HCT116 (cell line): ENCODE results near the gene SERPINI2. TPM values are rescaled to one million over a fixed set of nuclear protein-coding genes. Genes with fewer than 3 reads are reported as not detected.

Source experiments
- ATAC-seq: fragments of 200-7000 bp; cut with Tn5 transposase; 2 replicates; pipeline ENCODE4 v1.9.1; 2020; ENCODE audit warnings: mild to moderate bottlenecking, moderate library complexity
- BruUV-seq: library from RNA; stranded (reverse); fragments of 400-500 nt; replicated peaks from 2 replicates; lab custom pipeline; 2021; lab: Mats Ljungman, UMichigan
- CTCF ChIA-PET: fragments of 300-600 bp; sonication (Branson Sonifier 250); formaldehyde crosslinking; loops from one replicate; lab custom pipeline; 2021; ENCODE audit warnings: antibody characterized with exemption; lab: Charles Lee
- POLR2A ChIA-PET: fragments of 300-600, 350-600 bp; sonication (Branson Sonifier 250); formaldehyde crosslinking; loops from one replicate; lab custom pipeline; 2021; ENCODE audit warnings: antibody characterized with exemption; lab: Charles Lee
- RAD21 ChIA-PET, 2 experiments: fragments of 300-600 bp; sonication (Branson Sonifier 250); formaldehyde crosslinking; loops; one replicate each; lab custom pipeline; 2023; ENCODE audit warnings: low total read pairs in 2 of 2; ENCODE audit not compliant: uncharacterized antibody in 2 of 2, unreplicated experiment in 2 of 2, low non-redundant PET in 1 of 2; lab: Charles Lee
- DNase-seq: peaks from one replicate; pipeline ENCODE4 v3.0.0-alpha.2; 2010; ENCODE audit warnings: low read depth, low spot score
- H2AFZ ChIP-seq: fragments of 200-600 bp; shearing (Covaris generic), sonication (generic); 2 replicates; pipeline ENCODE4 v1.6.1; 2017; ENCODE audit warnings: low read depth, mixed run types, mixed read lengths, antibody characterized with exemption, low read length; ENCODE audit not compliant: poor library complexity, severe bottlenecking
- H3K27ac ChIP-seq: 2 replicates; pipeline ENCODE4 v1.5.1; 2012; ENCODE audit warnings: low read depth, low read length
- H3K27me3 ChIP-seq: fragments of 200-600 bp; sonication (generic); 2 replicates; pipeline ENCODE4 v1.6.1; 2016; ENCODE audit warnings: mixed run types, low read length, mixed read lengths; ENCODE audit not compliant: insufficient read depth
- H3K36me3 ChIP-seq, 2 experiments: fragments of 200-500 bp in 1 of 2; fragments of 200-600 bp in 1 of 2; sonication (Bioruptor generic) in 1 of 2; sonication (generic) in 1 of 2; 2 replicates each; pipeline versions ENCODE4 v1.5.1 to v1.6.1; 2014 to 2016; ENCODE audit warnings: low read length in 2 of 2, inconsistent platforms in 1 of 2, mixed read lengths in 1 of 2, mixed run types in 1 of 2; ENCODE audit not compliant: insufficient read depth in 2 of 2, control insufficient read depth in 1 of 2
- H3K4me1 ChIP-seq, 2 experiments: fragments of 200-600 bp in 1 of 2; sonication (generic) in 1 of 2; 2 replicates each; pipeline versions ENCODE4 v1.5.1 to v1.6.1; 2012 to 2017; ENCODE audit warnings: low read length in 2 of 2, inconsistent platforms in 1 of 2, mild to moderate bottlenecking in 1 of 2, mixed read lengths in 1 of 2, mixed run types in 1 of 2, moderate library complexity in 1 of 2; ENCODE audit not compliant: insufficient read depth in 2 of 2, control insufficient read depth in 1 of 2
- H3K4me2 ChIP-seq: fragments of 200-600 bp; sonication (generic); 2 replicates; pipeline ENCODE4 v1.6.1; 2017; ENCODE audit warnings: mixed run types, low read length, mixed read lengths
- H3K4me3 ChIP-seq, 2 experiments: fragments of 200-600 bp in 1 of 2; sonication (generic) in 1 of 2; replicated peaks in 1 of 2; 2 replicates each; pipeline ENCODE4 v1.5.1; 2011 to 2016; ENCODE audit warnings: low read length in 2 of 2, control low read depth in 1 of 2, low read depth in 1 of 2, mild to moderate bottlenecking in 1 of 2, mixed read lengths in 1 of 2, mixed run types in 1 of 2
- H3K79me2 ChIP-seq: fragments of 200-600 bp; sonication (generic); 2 replicates; pipeline ENCODE4 v1.6.1; 2017; ENCODE audit warnings: mild to moderate bottlenecking, mixed run types, low read length, moderate library complexity, mixed read lengths; ENCODE audit not compliant: insufficient read depth
- H3K9ac ChIP-seq: fragments of 200-600 bp; sonication (generic); 2 replicates; pipeline ENCODE4 v1.6.1; 2016; ENCODE audit warnings: low read length, mixed read lengths
- H3K9me2 ChIP-seq: fragments of 200-600 bp; sonication (generic), shearing (Covaris generic); 2 replicates; pipeline ENCODE4 v1.6.1; 2017; ENCODE audit warnings: mixed run types, mild to moderate bottlenecking, moderate library complexity; ENCODE audit not compliant: insufficient read depth
- H3K9me3 ChIP-seq, 2 experiments: fragments of 200-500 bp in 1 of 2; fragments of 200-600 bp in 1 of 2; sonication (Bioruptor generic) in 1 of 2; sonication (generic) in 1 of 2; 2 replicates each; pipeline ENCODE4 v1.6.1; 2014 to 2017; ENCODE audit warnings: low read length in 2 of 2, mixed read lengths in 2 of 2, inconsistent platforms in 1 of 2, low read depth in 1 of 2, mild to moderate bottlenecking in 1 of 2, mixed run types in 1 of 2, moderate library complexity in 1 of 2; ENCODE audit not compliant: control insufficient read depth in 1 of 2, insufficient read depth in 1 of 2
- H4K20me1 ChIP-seq: fragments of 200-600 bp; sonication (generic), shearing (Covaris generic); 2 replicates; pipeline ENCODE4 v1.6.1; 2017; ENCODE audit warnings: mixed run types, mild to moderate bottlenecking, moderate library complexity; ENCODE audit not compliant: insufficient read depth
- CEBPB ChIP-seq: IDR thresholded peaks from 2 replicates; pipeline ENCODE4 v1.6.1; 2012; ENCODE audit warnings: low read depth
- ELF1 ChIP-seq: IDR thresholded peaks from 2 replicates; pipeline ENCODE4 v1.6.1; 2012; ENCODE audit warnings: low read depth, borderline replicate concordance
- EZH2 ChIP-seq: fragments of 200-600 bp; sonication (generic); IDR thresholded peaks from 2 replicates; pipeline ENCODE4 v1.6.1; 2017; ENCODE audit warnings: antibody characterized with exemption, mixed run types
- FOSL1 ChIP-seq: IDR thresholded peaks from 2 replicates; pipeline ENCODE4 v1.6.1; 2012; ENCODE audit warnings: low read depth
- POLR2A ChIP-seq: IDR thresholded peaks from 2 replicates; pipeline ENCODE4 v1.7.0; 2011; ENCODE audit warnings: borderline replicate concordance; ENCODE audit not compliant: insufficient read depth, insufficient read length; ENCODE audit errors: extremely low read depth
- POLR2AphosphoS5 ChIP-seq: IDR thresholded peaks from 2 replicates; pipeline ENCODE4 v1.6.1; 2011; ENCODE audit warnings: mild to moderate bottlenecking, low read depth, low read length, moderate library complexity
- RAD21 ChIP-seq: IDR thresholded peaks from 2 replicates; pipeline ENCODE4 v1.6.1; 2012; ENCODE audit warnings: low read depth, mild to moderate bottlenecking
- SIN3A ChIP-seq: IDR thresholded peaks from 2 replicates; pipeline ENCODE4 v1.6.1; 2012; ENCODE audit warnings: low read depth
- SP1 ChIP-seq: IDR thresholded peaks from 2 replicates; pipeline ENCODE4 v1.6.1; 2012; ENCODE audit warnings: low read depth
- SRF ChIP-seq: IDR thresholded peaks from 2 replicates; pipeline ENCODE4 v1.6.1; 2012; ENCODE audit warnings: low read depth
- TCF7L2 ChIP-seq: IDR thresholded peaks from 2 replicates; pipeline ENCODE4 v1.7.0; 2011; ENCODE audit warnings: borderline replicate concordance, inconsistent platforms; ENCODE audit not compliant: insufficient read depth, insufficient read length; ENCODE audit errors: extremely low read depth
- YY1 ChIP-seq: IDR thresholded peaks from 2 replicates; pipeline ENCODE4 v1.6.1; 2011; ENCODE audit warnings: low read length, low read depth, moderate library complexity, mild to moderate bottlenecking; ENCODE audit not compliant: insufficient replicate concordance; ENCODE audit errors: extremely low read depth
- ZFX ChIP-seq: fragments of 450-650 bp; IDR thresholded peaks from 2 replicates; pipeline ENCODE4 v1.6.1; 2017
- intact Hi-C: fragments of 100-400 bp; cut with micrococcal nuclease; formaldehyde crosslinking; loops from 2 replicates; pipeline ENCODE4 v1.10.0; 2022
- total RNA-seq: library from RNA; stranded (reverse); gene quantifications from one replicate; pipeline ENCODE4 v1.2.1, GENCODE V29; 2021; ENCODE audit not compliant: unreplicated experiment
- TF ChIP-seq, protein P1 (sequence below): IDR thresholded peaks from 2 replicates; pipeline ENCODE4 v1.6.1; 2012; ENCODE audit warnings: low read depth
- TF ChIP-seq, protein P2 (sequence below): IDR thresholded peaks from 2 replicates; pipeline ENCODE4 v1.6.1; 2012
- TF ChIP-seq, protein P3 (sequence below): IDR thresholded peaks from 2 replicates; pipeline ENCODE4 v1.6.1; 2011; ENCODE audit warnings: mild to moderate bottlenecking, low read length, moderate library complexity; ENCODE audit not compliant: insufficient replicate concordance; ENCODE audit errors: extremely low read depth

Gene SERPINI2
- total RNA-seq, 1 experiment from 2014 or later: 0.27 TPM

DNA sequence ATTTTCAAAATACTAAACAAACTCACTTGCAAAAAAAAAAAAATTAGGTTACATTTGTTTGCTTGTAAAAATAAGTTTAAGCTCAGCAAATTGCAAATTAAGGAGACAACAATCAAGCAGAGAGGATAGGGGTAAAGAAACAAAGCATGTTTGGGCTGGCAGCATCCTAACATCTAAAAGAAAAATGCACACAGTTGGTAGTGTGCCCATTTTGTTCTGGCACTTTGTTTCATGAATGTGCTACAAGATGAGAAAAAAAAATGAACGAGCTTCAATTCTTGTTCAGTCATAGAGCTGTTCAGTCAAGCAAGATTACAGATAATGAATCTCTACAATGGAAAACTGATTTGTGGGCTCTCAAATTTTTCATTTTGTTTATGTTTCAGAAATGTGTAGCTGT lies 76.0 kb downstream of the SERPINI2 start:
- no peaks in the 10 kb centered on the region; the same call in 1 of the 2 replicates for H3K9me2 ChIP-seq
- H3K4me2 ChIP-seq: no peak overlapping the region
- H3K9me3 ChIP-seq: no peaks in the 10 kb centered on the region
- H3K79me2 ChIP-seq: no peaks in the 10 kb centered on the region
- no peaks in the 10 kb centered on the region for H3K36me3 ChIP-seq
- H2AFZ ChIP-seq: no peak overlapping the region
- ATAC-seq: no peak
- no TSS peak for BruUV-seq
- POLR2A ChIA-PET: no interaction called here
- no peaks in the 10 kb centered on the region for H4K20me1 ChIP-seq
- no peak for DNase-seq
- RAD21 ChIA-PET: no interaction called here
- intact Hi-C loops: no loop called here
- no peak overlapping the region for H3K9ac ChIP-seq
- no peaks in the 10 kb centered on the region for H3K27me3 ChIP-seq
- CTCF ChIA-PET: interaction anchor here (1.2 kb wide), 1 partner anchor 18 kb away, joined by 4 read pairs; the partner anchor contains the start of gene ZBBX
- H3K4me1 ChIP-seq: no peaks in the 10 kb centered on the region
- no peak overlapping the region for H3K4me3 ChIP-seq
- TF ChIP-seq YY1 (no peak), POLR2AphosphoS5 (no peak)
- TF ChIP-seq, all 23 proteins: peak for 0
- no peak overlapping the region for H3K27ac ChIP-seq

DNA sequence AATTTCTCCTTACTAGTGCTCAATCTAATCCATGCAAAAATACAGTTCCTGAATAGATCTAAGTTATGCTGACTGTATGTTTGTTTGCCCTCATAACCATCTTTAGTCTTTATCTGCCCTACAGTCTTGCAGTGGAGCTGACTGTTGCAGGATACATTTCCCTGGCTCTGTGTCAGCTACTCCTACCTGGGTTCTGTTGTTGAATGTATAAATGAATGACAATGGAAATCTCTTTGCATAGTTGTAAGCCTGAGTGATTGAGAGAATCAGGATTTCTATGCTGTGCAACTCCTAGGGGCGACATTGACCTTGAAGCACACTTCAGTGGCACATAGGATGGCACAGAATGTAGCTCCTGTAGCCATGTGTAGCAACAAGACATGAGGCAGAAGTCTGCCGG lies 77.8 kb downstream of the SERPINI2 start:
- H4K20me1 ChIP-seq: no peaks in the 10 kb centered on the region
- no peak overlapping the region for H3K4me2 ChIP-seq
- H3K27ac ChIP-seq: no peak overlapping the region
- no peaks in the 10 kb centered on the region for H3K9me2 ChIP-seq
- H3K27me3 ChIP-seq: no peaks in the 10 kb centered on the region
- H3K79me2 ChIP-seq: no peaks in the 10 kb centered on the region
- no peaks in the 10 kb centered on the region for H3K36me3 ChIP-seq
- H3K4me3 ChIP-seq: no peak overlapping the region
- intact Hi-C loops: no loop called here
- ATAC-seq (no peak), DNase-seq (no peak)
- no peak overlapping the region for H3K9ac ChIP-seq
- CTCF ChIA-PET: interaction anchor here (1.0 kb wide), 1 partner anchor 486 kb away, joined by 3 read pairs; no protein-coding TSS in a partner anchor
- no peak overlapping the region for H2AFZ ChIP-seq
- POLR2A ChIA-PET: no interaction called here
- RAD21 ChIA-PET: no interaction called here
- BruUV-seq: no TSS peak
- no peaks in the 10 kb centered on the region for H3K9me3 ChIP-seq
- H3K4me1 ChIP-seq: no peaks in the 10 kb centered on the region
- no peak for TF ChIP-seq ELF1
- TF ChIP-seq POLR2A: no peak
- TF ChIP-seq, protein P1, sequence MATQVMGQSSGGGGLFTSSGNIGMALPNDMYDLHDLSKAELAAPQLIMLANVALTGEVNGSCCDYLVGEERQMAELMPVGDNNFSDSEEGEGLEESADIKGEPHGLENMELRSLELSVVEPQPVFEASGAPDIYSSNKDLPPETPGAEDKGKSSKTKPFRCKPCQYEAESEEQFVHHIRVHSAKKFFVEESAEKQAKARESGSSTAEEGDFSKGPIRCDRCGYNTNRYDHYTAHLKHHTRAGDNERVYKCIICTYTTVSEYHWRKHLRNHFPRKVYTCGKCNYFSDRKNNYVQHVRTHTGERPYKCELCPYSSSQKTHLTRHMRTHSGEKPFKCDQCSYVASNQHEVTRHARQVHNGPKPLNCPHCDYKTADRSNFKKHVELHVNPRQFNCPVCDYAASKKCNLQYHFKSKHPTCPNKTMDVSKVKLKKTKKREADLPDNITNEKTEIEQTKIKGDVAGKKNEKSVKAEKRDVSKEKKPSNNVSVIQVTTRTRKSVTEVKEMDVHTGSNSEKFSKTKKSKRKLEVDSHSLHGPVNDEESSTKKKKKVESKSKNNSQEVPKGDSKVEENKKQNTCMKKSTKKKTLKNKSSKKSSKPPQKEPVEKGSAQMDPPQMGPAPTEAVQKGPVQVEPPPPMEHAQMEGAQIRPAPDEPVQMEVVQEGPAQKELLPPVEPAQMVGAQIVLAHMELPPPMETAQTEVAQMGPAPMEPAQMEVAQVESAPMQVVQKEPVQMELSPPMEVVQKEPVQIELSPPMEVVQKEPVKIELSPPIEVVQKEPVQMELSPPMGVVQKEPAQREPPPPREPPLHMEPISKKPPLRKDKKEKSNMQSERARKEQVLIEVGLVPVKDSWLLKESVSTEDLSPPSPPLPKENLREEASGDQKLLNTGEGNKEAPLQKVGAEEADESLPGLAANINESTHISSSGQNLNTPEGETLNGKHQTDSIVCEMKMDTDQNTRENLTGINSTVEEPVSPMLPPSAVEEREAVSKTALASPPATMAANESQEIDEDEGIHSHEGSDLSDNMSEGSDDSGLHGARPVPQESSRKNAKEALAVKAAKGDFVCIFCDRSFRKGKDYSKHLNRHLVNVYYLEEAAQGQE: no peak
- TF ChIP-seq TCF7L2: no peak
- no peak for TF ChIP-seq FOSL1
- TF ChIP-seq SIN3A: no peak
- TF ChIP-seq, protein P2, sequence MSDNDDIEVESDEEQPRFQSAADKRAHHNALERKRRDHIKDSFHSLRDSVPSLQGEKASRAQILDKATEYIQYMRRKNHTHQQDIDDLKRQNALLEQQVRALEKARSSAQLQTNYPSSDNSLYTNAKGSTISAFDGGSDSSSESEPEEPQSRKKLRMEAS: no peak
- TF ChIP-seq YY1: no peak
- TF ChIP-seq RAD21: no peak
- no peak for TF ChIP-seq SRF
- TF ChIP-seq ZFX: no peak
- TF ChIP-seq, protein P3, sequence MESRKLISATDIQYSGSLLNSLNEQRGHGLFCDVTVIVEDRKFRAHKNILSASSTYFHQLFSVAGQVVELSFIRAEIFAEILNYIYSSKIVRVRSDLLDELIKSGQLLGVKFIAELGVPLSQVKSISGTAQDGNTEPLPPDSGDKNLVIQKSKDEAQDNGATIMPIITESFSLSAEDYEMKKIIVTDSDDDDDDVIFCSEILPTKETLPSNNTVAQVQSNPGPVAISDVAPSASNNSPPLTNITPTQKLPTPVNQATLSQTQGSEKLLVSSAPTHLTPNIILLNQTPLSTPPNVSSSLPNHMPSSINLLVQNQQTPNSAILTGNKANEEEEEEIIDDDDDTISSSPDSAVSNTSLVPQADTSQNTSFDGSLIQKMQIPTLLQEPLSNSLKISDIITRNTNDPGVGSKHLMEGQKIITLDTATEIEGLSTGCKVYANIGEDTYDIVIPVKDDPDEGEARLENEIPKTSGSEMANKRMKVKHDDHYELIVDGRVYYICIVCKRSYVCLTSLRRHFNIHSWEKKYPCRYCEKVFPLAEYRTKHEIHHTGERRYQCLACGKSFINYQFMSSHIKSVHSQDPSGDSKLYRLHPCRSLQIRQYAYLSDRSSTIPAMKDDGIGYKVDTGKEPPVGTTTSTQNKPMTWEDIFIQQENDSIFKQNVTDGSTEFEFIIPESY: no peak
- TF ChIP-seq POLR2AphosphoS5: no peak
- no peak for TF ChIP-seq CEBPB
- TF ChIP-seq EZH2: no peak
- no peak for TF ChIP-seq SP1
